ENCODE data around the gene SH3BP2.
A peak's percentile ranks its signal among the peaks of the same experiment; 100 is the strongest.

DNA sequence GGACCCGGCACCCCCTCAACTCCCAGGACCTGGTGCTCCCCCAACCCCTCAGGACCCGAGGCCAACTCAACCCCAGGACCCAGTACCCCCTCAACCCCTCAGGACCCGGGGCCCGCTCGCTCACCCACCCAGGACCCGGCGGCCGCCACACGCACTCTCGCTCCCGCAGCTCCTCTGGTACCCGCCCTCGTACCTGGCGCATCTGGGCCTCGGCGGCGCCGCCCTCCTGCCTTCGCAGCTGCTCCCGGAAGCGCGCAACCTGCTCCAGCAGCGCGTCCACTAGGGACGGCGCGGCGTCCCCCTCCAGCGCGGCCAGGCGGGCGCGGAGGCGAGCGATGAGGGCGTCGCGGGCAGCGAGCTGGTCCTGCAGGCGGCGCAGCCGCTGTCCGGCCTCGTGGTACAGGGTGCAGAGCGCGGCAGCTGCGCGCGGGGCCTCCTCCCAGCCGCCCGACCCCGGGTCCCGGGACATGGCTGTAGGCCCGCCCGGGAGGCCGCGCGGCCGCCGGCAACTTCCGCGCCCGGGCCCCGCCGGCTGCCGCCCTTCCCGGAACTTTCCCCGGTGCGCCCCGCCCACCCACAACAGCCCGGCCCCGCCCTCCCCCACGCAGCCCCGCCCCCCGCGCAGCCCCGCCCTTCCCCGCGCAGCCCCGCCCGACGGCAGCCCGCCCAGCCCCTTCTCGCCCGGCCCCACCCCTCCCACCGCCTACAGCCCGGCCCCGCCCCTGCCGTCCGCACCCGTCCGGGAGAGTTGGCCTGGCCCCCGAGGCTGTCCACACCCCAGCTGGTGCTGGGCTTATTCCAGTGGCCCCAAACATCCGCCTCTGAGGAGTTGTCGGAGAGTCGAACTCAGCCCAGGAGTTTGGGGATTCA lies 36.8 kb upstream of the SH3BP2 start, which contains the start of gene TNIP2:
- TF ChIP-seq, protein P1, sequence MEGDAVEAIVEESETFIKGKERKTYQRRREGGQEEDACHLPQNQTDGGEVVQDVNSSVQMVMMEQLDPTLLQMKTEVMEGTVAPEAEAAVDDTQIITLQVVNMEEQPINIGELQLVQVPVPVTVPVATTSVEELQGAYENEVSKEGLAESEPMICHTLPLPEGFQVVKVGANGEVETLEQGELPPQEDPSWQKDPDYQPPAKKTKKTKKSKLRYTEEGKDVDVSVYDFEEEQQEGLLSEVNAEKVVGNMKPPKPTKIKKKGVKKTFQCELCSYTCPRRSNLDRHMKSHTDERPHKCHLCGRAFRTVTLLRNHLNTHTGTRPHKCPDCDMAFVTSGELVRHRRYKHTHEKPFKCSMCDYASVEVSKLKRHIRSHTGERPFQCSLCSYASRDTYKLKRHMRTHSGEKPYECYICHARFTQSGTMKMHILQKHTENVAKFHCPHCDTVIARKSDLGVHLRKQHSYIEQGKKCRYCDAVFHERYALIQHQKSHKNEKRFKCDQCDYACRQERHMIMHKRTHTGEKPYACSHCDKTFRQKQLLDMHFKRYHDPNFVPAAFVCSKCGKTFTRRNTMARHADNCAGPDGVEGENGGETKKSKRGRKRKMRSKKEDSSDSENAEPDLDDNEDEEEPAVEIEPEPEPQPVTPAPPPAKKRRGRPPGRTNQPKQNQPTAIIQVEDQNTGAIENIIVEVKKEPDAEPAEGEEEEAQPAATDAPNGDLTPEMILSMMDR (IDR thresholded peaks at IDR 0.05; ENCODE audit: poor library complexity, severe bottlenecking) = peak; percentile 63
- TF ChIP-seq RAD21 (conservative IDR thresholded peaks at IDR 0.05) = peak; percentile 48
- TF ChIP-seq, protein P2, sequence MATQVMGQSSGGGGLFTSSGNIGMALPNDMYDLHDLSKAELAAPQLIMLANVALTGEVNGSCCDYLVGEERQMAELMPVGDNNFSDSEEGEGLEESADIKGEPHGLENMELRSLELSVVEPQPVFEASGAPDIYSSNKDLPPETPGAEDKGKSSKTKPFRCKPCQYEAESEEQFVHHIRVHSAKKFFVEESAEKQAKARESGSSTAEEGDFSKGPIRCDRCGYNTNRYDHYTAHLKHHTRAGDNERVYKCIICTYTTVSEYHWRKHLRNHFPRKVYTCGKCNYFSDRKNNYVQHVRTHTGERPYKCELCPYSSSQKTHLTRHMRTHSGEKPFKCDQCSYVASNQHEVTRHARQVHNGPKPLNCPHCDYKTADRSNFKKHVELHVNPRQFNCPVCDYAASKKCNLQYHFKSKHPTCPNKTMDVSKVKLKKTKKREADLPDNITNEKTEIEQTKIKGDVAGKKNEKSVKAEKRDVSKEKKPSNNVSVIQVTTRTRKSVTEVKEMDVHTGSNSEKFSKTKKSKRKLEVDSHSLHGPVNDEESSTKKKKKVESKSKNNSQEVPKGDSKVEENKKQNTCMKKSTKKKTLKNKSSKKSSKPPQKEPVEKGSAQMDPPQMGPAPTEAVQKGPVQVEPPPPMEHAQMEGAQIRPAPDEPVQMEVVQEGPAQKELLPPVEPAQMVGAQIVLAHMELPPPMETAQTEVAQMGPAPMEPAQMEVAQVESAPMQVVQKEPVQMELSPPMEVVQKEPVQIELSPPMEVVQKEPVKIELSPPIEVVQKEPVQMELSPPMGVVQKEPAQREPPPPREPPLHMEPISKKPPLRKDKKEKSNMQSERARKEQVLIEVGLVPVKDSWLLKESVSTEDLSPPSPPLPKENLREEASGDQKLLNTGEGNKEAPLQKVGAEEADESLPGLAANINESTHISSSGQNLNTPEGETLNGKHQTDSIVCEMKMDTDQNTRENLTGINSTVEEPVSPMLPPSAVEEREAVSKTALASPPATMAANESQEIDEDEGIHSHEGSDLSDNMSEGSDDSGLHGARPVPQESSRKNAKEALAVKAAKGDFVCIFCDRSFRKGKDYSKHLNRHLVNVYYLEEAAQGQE (IDR thresholded peaks at IDR 0.05; ENCODE audit: borderline replicate concordance) = no peak

Data from neural cell (in vitro differentiated cells).